ENCODE results near the gene CCDC80.

DNA sequence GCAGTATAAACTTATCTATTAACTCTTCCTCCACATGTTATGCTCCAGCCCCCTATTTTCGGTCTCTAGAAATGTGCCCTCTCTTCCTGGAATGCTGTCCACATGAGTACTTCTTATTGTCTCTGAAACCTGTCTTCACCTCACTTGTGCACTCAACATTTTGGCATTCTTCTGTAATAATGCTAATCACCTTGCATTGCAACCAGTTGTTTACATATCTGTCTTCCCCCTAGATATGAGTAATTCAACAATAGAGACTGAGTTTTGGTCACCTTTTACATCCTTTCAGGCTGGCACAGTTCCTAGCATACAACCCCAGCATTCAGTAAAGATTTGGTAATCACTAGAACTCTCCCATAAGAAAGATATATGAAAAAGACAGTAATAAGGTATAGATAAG is 17.2 kb downstream of the CCDC80 start:
- TF ChIP-seq CTCF (conservative IDR thresholded peaks at IDR 0.05; ENCODE audit: low read depth, low read length) (no peak), BHLHE40 (IDR thresholded peaks at IDR 0.05; ENCODE audit: low read depth, low read length) (no peak), RCOR1 (IDR thresholded peaks at IDR 0.05; ENCODE audit: insufficient replicate concordance, low read length) (no peak), MXI1 (IDR thresholded peaks at IDR 0.05; ENCODE audit: borderline replicate concordance, low read depth, low read length) (no peak), CEBPB (IDR thresholded peaks at IDR 0.05; ENCODE audit: low read depth, low read length) (no peak), FOS (IDR thresholded peaks at IDR 0.05; ENCODE audit: low read depth, low read length) (no peak), MAZ (IDR thresholded peaks at IDR 0.05; ENCODE audit: borderline replicate concordance, low read depth, low read length) (no peak), POLR2A (IDR thresholded peaks at IDR 0.05; ENCODE audit: low read depth, low read length) (no peak), RFX5 (IDR thresholded peaks at IDR 0.05; ENCODE audit: low read depth, low read length) (no peak), NFE2L2 (IDR thresholded peaks at IDR 0.05; ENCODE audit: low read depth, low read length) (no peak), MAFK (IDR thresholded peaks at IDR 0.05; ENCODE audit: low read depth, low read length) (no peak), SMC3 (IDR thresholded peaks at IDR 0.05; ENCODE audit: low read depth, low read length) (no peak), USF2 (IDR thresholded peaks at IDR 0.05; ENCODE audit: low read depth, low read length) (no peak), RAD21 (IDR thresholded peaks at IDR 0.05; ENCODE audit: low read length) (no peak)

All from IMR-90 (cell line).